Breast epithelium (tissue), 3 donors: Measurements from ENCODE around the gene NRP1.

Experiments
- POLR2A ChIP-seq: fragments of 450-650 bp; IDR thresholded peaks from one replicate; pipeline ENCODE4 v1.6.1; 2016; ENCODE audit warnings: antibody characterized with exemption, mild to moderate bottlenecking, moderate library complexity
- POLR2AphosphoS5 ChIP-seq, 3 donors: sonication (generic); formaldehyde crosslinking; IDR thresholded peaks; one replicate each; pipeline ENCODE4 v1.6.1; 2017; ENCODE audit warnings: antibody characterized with exemption in 3 of 3
- TF ChIP-seq, protein P1 (sequence below), 3 donors: fragments of 450-650 bp; IDR thresholded peaks; one replicate each; pipeline ENCODE4 v1.5.1; 2016 to 2017; ENCODE audit warnings: antibody characterized with exemption in 3 of 3, mild to moderate bottlenecking in 3 of 3, moderate library complexity in 3 of 3

DNA sequence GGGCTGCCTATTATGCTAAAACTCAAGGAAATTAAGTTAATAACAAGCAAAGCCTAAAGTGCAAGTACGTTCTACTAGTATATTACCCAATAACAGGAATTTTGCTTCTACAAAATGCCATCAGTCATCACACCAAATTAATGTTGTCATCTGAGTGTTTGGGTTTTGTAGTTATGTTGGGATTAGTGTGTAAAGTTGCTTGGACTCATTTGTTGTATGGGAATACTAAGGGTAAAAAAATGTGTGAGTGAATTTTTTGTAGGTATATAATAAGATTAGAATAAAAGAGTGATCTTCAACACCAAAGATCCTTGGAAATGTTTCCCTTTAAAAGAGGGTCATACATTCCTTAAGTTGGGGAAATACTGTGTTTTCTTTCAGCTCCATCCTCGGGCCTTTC is 38.6 kb downstream of the NRP1 start:
- TF ChIP-seq, protein P1, sequence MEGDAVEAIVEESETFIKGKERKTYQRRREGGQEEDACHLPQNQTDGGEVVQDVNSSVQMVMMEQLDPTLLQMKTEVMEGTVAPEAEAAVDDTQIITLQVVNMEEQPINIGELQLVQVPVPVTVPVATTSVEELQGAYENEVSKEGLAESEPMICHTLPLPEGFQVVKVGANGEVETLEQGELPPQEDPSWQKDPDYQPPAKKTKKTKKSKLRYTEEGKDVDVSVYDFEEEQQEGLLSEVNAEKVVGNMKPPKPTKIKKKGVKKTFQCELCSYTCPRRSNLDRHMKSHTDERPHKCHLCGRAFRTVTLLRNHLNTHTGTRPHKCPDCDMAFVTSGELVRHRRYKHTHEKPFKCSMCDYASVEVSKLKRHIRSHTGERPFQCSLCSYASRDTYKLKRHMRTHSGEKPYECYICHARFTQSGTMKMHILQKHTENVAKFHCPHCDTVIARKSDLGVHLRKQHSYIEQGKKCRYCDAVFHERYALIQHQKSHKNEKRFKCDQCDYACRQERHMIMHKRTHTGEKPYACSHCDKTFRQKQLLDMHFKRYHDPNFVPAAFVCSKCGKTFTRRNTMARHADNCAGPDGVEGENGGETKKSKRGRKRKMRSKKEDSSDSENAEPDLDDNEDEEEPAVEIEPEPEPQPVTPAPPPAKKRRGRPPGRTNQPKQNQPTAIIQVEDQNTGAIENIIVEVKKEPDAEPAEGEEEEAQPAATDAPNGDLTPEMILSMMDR (IDR thresholded peaks at IDR 0.05): no peak
- TF ChIP-seq POLR2A (no peak), POLR2AphosphoS5 (IDR thresholded peaks at IDR 0.05) (no peak)
